ENCODE data around the gene GNB2. TPM values are rescaled to one million over a fixed set of nuclear protein-coding genes. Genes with fewer than 3 reads are reported as not detected.

Gene GNB2
- total and polyA plus RNA-seq, 2 of the 13 experiments (the other 11 are each of a cell fraction or from before 2014, with no cell fraction given) = 48.3 to 67.1 TPM

DNA sequence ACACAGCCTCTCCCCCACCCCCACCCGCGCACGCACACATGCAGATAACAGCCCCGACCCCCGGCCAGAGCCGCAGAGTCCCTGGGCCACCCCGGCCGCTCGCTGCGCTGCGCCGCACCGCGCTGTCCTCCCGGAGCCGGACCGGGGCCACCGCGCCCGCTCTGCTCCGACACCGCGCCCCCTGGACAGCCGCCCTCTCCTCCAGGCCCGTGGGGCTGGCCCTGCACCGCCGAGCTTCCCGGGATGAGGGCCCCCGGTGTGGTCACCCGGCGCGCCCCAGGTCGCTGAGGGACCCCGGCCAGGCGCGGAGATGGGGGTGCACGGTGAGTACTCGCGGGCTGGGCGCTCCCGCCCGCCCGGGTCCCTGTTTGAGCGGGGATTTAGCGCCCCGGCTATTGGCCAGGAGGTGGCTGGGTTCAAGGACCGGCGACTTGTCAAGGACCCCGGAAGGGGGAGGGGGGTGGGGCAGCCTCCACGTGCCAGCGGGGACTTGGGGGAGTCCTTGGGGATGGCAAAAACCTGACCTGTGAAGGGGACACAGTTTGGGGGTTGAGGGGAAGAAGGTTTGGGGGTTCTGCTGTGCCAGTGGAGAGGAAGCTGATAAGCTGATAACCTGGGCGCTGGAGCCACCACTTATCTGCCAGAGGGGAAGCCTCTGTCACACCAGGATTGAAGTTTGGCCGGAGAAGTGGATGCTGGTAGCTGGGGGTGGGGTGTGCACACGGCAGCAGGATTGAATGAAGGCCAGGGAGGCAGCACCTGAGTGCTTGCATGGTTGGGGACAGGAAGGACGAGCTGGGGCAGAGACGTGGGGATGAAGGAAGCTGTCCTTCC, 47.3 kb downstream of the GNB2 start (continued):
- TF ChIP-seq, protein P1, sequence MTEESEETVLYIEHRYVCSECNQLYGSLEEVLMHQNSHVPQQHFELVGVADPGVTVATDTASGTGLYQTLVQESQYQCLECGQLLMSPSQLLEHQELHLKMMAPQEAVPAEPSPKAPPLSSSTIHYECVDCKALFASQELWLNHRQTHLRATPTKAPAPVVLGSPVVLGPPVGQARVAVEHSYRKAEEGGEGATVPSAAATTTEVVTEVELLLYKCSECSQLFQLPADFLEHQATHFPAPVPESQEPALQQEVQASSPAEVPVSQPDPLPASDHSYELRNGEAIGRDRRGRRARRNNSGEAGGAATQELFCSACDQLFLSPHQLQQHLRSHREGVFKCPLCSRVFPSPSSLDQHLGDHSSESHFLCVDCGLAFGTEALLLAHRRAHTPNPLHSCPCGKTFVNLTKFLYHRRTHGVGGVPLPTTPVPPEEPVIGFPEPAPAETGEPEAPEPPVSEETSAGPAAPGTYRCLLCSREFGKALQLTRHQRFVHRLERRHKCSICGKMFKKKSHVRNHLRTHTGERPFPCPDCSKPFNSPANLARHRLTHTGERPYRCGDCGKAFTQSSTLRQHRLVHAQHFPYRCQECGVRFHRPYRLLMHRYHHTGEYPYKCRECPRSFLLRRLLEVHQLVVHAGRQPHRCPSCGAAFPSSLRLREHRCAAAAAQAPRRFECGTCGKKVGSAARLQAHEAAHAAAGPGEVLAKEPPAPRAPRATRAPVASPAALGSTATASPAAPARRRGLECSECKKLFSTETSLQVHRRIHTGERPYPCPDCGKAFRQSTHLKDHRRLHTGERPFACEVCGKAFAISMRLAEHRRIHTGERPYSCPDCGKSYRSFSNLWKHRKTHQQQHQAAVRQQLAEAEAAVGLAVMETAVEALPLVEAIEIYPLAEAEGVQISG (CRISPR knock-in tag; IDR thresholded peaks at IDR 0.05) = 0 out of 2 replicates have a peak, but pooled peaks have one; percentile 24
- TF ChIP-seq ZNF207 (IDR thresholded peaks at IDR 0.05; ENCODE audit: borderline replicate concordance) (no peak), ZNF251 (CRISPR knock-in tag; IDR thresholded peaks at IDR 0.05) (no peak), ZNF33A (CRISPR knock-in tag; IDR thresholded peaks at IDR 0.05; ENCODE audit: borderline replicate concordance) (no peak), ZSCAN12 (CRISPR knock-in tag; IDR thresholded peaks at IDR 0.05) (no peak), HNRNPUL1 (IDR thresholded peaks at IDR 0.05; ENCODE audit: low read depth, low read length) (no peak), ZSCAN25 (CRISPR knock-in tag; IDR thresholded peaks at IDR 0.05) (no peak), SAFB2 (CRISPR knock-in tag; IDR thresholded peaks at IDR 0.05; ENCODE audit: borderline replicate concordance, low read depth) (no peak), ELF1 (CRISPR knock-in tag; IDR thresholded peaks at IDR 0.05) (0 out of 2 replicates have a peak, but pooled peaks have one; percentile 38)
- TF ChIP-seq, protein P2, sequence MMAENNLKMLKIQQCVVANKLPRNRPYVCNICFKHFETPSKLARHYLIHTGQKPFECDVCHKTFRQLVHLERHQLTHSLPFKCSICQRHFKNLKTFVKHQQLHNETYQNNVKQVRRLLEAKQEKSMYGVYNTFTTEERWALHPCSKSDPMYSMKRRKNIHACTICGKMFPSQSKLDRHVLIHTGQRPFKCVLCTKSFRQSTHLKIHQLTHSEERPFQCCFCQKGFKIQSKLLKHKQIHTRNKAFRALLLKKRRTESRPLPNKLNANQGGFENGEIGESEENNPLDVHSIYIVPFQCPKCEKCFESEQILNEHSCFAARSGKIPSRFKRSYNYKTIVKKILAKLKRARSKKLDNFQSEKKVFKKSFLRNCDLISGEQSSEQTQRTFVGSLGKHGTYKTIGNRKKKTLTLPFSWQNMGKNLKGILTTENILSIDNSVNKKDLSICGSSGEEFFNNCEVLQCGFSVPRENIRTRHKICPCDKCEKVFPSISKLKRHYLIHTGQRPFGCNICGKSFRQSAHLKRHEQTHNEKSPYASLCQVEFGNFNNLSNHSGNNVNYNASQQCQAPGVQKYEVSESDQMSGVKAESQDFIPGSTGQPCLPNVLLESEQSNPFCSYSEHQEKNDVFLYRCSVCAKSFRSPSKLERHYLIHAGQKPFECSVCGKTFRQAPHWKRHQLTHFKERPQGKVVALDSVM (CRISPR knock-in tag; IDR thresholded peaks at IDR 0.05) = no peak
- TF ChIP-seq, protein P3, sequence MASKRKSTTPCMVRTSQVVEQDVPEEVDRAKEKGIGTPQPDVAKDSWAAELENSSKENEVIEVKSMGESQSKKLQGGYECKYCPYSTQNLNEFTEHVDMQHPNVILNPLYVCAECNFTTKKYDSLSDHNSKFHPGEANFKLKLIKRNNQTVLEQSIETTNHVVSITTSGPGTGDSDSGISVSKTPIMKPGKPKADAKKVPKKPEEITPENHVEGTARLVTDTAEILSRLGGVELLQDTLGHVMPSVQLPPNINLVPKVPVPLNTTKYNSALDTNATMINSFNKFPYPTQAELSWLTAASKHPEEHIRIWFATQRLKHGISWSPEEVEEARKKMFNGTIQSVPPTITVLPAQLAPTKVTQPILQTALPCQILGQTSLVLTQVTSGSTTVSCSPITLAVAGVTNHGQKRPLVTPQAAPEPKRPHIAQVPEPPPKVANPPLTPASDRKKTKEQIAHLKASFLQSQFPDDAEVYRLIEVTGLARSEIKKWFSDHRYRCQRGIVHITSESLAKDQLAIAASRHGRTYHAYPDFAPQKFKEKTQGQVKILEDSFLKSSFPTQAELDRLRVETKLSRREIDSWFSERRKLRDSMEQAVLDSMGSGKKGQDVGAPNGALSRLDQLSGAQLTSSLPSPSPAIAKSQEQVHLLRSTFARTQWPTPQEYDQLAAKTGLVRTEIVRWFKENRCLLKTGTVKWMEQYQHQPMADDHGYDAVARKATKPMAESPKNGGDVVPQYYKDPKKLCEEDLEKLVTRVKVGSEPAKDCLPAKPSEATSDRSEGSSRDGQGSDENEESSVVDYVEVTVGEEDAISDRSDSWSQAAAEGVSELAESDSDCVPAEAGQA (IDR thresholded peaks at IDR 0.05; ENCODE audit: low read depth) = no peak
- TF ChIP-seq, protein P3 (CRISPR knock-in tag; IDR thresholded peaks at IDR 0.05; ENCODE audit: borderline replicate concordance) = no peak
